T47D (cell line): Measurements from ENCODE around the gene ZNF438.

ENCODE experiments used
- DNase-seq, 2 experiments: peaks; one replicate each; pipeline versions ENCODE4 v3.0.0 to v3.0.0-alpha.2; 2011 to 2012; ENCODE audit warnings: low read depth in 1 of 2, low spot score in 1 of 2
- JUND ChIP-seq: IDR thresholded peaks from 2 replicates; pipeline ENCODE4 v1.6.1; 2012; ENCODE audit warnings: low read depth
- in situ Hi-C: cut with HindIII; loops from 2 replicates; pipeline ENCODE4 v1.10.0; 2016; ENCODE audit warnings: low sequenced_read_pairs, low pct_unique_long_range_greater_than_20kb

The ZNF438 gene

DNA sequence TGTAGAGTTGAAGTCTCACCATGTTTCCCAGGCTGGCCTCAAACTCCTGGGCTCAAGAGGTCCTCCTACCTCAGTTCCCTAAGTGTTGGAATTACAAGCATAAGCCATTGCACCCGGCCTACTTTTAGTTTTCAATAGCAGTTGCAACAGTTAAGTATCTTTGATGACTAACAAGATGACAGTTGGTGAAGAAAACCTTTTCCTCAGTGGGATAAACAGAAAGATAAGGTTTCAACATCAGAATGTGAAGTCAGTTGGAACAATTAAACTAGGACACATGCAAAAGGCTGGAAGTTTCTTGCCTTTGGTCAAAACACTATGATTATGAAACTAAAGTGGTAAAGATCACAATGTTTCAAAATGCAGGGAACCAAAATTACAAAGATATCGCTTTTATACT, 169.2 kb downstream of the ZNF438 start:
- no peak for TF ChIP-seq JUND
- in situ Hi-C loops: no loop called here
- DNase-seq: no peak

- in situ Hi-C loops: no loop called here
Observed at GRCh38 chr10:30861976-30862375, 169.7 kb downstream of the ZNF438 start.

GRCh38 chr10:30861221-30861620, 170.4 kb downstream of the ZNF438 start:
- no peak for DNase-seq
- in situ Hi-C loops: no loop called here
- no peak for TF ChIP-seq JUND

More at GRCh38 chr10:30861976-30862375, 169.7 kb downstream of the ZNF438 start:
- no peak for DNase-seq
- no peak for TF ChIP-seq JUND

DNA sequence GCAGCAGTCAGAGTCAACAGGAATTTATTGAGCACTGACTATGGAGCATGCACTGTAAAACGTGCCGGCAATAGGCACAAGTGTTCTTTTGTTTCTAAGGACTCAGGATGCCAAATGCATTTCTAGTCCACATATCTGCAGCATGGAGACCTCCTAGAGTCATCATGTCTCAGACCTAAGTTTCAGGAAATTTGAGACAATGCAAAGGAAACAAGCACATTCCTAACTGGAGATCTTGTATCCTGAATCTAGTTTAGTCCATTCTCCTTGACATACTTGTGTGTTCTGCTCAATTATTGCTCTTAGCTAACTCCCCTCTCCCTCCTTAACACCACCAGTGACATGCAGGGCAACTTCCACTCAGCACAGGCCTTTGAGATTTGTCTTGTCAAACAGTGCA, 173.2 kb downstream of the ZNF438 start:
- no peak for DNase-seq
- TF ChIP-seq JUND: no peak
- in situ Hi-C loops: no loop called here

DNA sequence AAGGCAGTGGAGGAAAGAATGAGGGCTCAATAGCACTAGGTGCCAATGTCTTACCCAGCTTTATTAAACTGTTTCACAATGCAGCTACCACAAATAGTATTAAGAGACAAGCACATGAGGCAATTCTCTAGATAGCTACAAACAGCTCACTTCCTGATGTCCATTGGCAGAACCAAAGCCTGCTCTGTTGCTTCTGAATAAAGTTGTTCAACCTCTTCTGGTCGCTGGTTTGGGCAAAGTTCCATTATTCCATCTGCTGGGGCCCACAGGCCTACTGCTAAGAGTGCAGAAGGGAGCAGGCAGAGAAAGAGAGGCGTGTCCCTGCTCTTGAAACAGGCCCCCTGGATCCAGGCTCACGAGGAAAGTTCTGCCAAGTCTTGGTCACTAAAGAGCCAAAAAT, 173.9 kb downstream of the ZNF438 start:
- DNase-seq: no peak
- in situ Hi-C loops: no loop called here

GRCh38 chr10:30855131-30855530, 176.5 kb downstream of the ZNF438 start:
- TF ChIP-seq JUND: no peak
- in situ Hi-C loops: no loop called here
- no peak for DNase-seq

More for the DNA sequence above, 173.9 kb downstream of the ZNF438 start:
- no peak for TF ChIP-seq JUND

- no peak for DNase-seq
- TF ChIP-seq JUND: no peak
- in situ Hi-C loops: no loop called here
Observed at GRCh38 chr10:30854656-30855055, 177.0 kb downstream of the ZNF438 start.

- DNase-seq: no peak
- in situ Hi-C loops: no loop called here
- no peak for TF ChIP-seq JUND
Observed at GRCh38 chr10:30853066-30853465, 178.6 kb downstream of the ZNF438 start.

DNA sequence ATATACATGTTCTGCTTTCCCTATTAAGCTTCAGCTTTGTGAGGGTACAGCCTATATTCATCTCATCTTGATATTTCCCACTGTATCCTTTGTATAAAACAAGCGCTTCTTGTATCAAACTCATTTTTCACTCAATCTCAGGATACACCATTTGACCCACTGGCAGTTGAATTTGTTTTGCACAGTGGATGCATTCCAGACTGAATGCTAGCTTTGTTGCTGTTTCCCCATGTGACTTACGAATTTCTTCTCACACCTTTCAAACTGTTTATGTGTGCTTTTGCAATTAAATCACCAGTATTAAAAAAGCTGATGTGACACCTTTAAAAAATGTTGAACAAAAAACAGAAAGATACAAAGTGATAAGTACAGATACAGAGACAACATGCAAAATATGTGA, 180.9 kb downstream of the ZNF438 start:
- TF ChIP-seq JUND: no peak
- DNase-seq: no peak
- in situ Hi-C loops: no loop called here

DNA sequence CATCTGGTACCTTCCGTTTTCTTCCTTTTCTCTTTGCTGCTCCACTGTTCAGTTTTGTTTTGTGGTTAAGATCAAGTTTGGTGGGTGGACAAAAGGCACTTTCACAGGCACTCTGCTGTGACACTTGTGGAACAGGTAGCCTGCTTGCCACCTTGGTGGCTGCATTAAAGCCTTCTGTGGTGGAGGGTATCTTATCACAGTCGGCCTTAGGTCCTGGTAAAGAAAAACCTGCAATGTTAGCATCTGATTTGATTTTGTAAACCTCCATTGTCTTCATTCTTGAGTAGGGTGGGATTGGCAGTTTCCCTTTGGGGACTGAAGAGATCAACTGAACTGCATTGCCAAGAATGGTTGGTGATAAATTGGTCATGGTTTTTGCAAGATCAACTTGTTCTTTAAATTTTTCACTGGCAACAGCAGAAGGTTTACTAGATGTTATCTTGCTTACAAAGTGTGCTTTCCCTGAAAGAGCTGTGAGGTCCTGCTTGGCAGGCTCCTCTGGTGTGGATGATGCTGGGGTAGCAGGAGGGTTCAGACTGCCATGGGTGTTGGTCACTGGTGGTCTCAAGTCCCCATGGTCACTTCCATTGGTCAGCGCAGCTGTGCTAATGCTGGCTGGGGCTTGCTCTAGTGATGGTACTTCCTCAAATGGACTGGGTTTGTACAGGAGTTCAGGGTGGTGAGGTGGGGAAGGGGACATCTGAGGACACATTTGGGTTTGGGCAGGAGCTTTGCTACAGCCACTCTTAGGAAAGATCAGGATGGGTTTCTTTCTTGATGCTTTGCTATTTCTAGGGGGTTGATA, 182.2 kb downstream of the ZNF438 start:
- no peak for DNase-seq
- in situ Hi-C loops: no loop called here
- TF ChIP-seq JUND: no peak

DNA sequence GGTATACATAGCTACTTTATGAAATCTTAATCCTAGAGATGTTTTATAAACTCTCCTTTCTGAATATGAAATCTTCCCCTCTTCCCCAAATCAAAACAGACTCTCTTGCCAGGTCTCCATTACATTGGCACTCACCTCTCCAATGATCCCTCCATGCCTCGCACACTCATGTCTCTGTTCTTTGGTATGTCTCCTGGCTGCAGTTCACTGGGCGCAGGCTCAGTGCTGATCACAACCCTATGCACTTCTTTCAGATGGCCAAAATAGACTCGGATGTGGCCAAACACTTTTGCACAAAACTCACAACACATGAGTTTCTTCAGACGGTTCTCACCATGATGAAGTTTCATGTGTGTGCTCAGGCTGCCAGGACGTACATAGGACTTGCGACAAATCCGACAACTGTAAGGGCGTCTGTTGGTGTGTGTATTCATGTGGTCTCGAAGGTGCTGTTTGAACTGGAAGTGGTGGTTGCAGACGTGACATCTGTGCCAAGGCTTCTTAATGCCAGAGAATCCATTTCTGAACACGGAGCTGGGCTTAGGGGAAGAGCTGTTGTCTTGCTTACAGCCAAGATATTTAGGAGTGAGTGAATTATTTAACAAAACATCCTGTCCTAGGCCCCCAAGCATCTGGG, 183.2 kb downstream of the ZNF438 start:
- DNase-seq: no peak
- in situ Hi-C loops: no loop called here
- no peak for TF ChIP-seq JUND

DNA sequence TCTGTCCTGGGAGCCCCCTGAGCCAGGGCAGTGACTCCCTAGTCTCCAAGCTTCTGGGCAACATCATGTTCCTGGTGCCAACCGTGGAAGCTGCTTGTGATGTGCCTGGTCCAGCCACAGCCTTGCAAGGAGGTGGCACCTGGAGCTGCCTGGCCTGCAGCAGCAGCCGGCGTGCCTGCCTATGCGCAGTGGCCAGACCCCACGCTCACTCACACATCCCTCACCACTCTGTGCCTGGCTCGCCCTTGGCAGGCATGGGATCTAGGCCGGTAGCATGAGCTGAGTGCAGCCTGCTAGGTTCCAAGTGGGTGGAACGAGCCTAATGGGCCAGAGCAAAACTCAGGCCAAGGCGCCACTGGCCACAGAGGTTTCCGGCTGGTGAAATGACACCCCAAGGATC, 184.0 kb downstream of the ZNF438 start:
- no peak for DNase-seq
- no peak for TF ChIP-seq JUND
- in situ Hi-C loops: no loop called here

DNA sequence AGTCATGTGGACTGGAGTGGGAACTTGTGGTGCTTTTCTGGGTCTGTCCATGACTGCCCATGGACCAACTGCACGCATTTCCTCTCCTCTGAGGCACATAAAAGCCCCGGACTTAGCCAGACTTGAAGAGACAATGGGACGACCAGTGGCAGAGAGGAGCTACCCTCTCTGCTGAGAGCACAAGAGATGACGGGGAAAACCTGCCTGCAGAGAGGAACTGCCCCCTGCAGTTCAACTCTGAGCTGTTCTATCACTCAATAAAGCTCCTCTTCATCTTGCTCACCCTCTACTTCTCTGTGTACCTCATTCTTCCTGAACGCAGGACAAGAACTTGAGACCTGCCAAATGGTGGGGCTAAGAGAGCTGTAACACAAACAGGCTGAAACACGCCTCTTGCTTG, 184.5 kb downstream of the ZNF438 start:
- no peak for TF ChIP-seq JUND
- DNase-seq: no peak
- in situ Hi-C loops: no loop called here
